Choroid plexus epithelial cell (primary cell): ENCODE results near the gene SIRPD.
A peak's percentile ranks its signal among the peaks of the same experiment; 100 is the strongest.
"Not testable (repeated sequence)": the region's sequence is repeated elsewhere in the genome, so short reads cannot be mapped to it uniquely, and the experiment has no call there.

ENCODE experiments used
- DNase-seq: peaks from one replicate; pipeline ENCODE4 v3.0.0-alpha.2; 2010; ENCODE audit warnings: low read depth
- H3K4me3 ChIP-seq: 2 replicates; pipeline ENCODE4 v1.5.1; 2011; ENCODE audit warnings: low read depth, mild to moderate bottlenecking, control low read depth, low read length, moderate library complexity
- CTCF ChIP-seq: conservative IDR thresholded peaks from 2 replicates; pipeline ENCODE4 v1.5.1; 2011; ENCODE audit warnings: low read depth, mild to moderate bottlenecking, control low read depth, inconsistent platforms, low read length, moderate library complexity

The SIRPD gene

GRCh38 chr20:1576641-1577040 lies 19.1 kb upstream of the SIRPD start:
- TF ChIP-seq CTCF = no peak
- DNase-seq = no peak

GRCh38 chr20:1576003-1576402 lies 18.5 kb upstream of the SIRPD start:
- DNase-seq, H3K4me3 ChIP-seq: not testable (repeated sequence)

More at GRCh38 chr20:1576641-1577040, 19.1 kb upstream of the SIRPD start:
- H3K4me3 ChIP-seq = no peak overlapping the region

- not testable (repeated sequence) for H3K4me3 ChIP-seq, DNase-seq
These were observed 14.1 kb upstream of the SIRPD start for GRCh38 chr20:1571583-1571982.

GRCh38 chr20:1569415-1569881 lies 11.9 kb upstream of the SIRPD start:
- H3K4me3 ChIP-seq = no peak overlapping the region
- peak; percentile 22 for DNase-seq
- TF ChIP-seq CTCF = no peak

GRCh38 chr20:1568163-1568490 lies 10.6 kb upstream of the SIRPD start:
- DNase-seq = no peak
- TF ChIP-seq CTCF = no peak
- no peak overlapping the region for H3K4me3 ChIP-seq

- DNase-seq = peak; percentile 41
- TF ChIP-seq CTCF = no peak
- H3K4me3 ChIP-seq = no peak overlapping the region
These were observed 10.1 kb upstream of the SIRPD start for GRCh38 chr20:1567392-1568162.

- no peak for TF ChIP-seq CTCF
- no peak overlapping the region for H3K4me3 ChIP-seq
- no peak for DNase-seq
These were observed 9.2 kb upstream of the SIRPD start for GRCh38 chr20:1566701-1567100.

GRCh38 chr20:1565461-1565860 lies 8.0 kb upstream of the SIRPD start:
- no peak overlapping the region for H3K4me3 ChIP-seq
- no peak for TF ChIP-seq CTCF
- no peak for DNase-seq
